HG02884 (cell line): ENCODE results near the gene CEP350.
A peak's percentile ranks its signal among the peaks of the same experiment; 100 is the strongest.
"Not testable (repeated sequence)": the region's sequence is repeated elsewhere in the genome, so short reads cannot be mapped to it uniquely, and the experiment has no call there.

Source experiments
- ATAC-seq: cut with Tn5 transposase; IDR thresholded peaks from one replicate; pipeline ENCODE4 v1.9.1; 2021; ENCODE audit warnings: mild to moderate bottlenecking, moderate library complexity; ENCODE audit not compliant: unreplicated experiment

Gene CEP350

GRCh38 chr1:179938752-179939151, 15.9 kb upstream of the CEP350 start:
- ATAC-seq: no peak

- no peak for ATAC-seq
Measured at GRCh38 chr1:179939941-179940340, 14.7 kb upstream of the CEP350 start.

- ATAC-seq: no peak
Measured at GRCh38 chr1:179941454-179941853, 13.2 kb upstream of the CEP350 start.

GRCh38 chr1:179950651-179951050, 4.0 kb upstream of the CEP350 start:
- ATAC-seq: no peak

GRCh38 chr1:179951383-179952144, 3.0 kb upstream of the CEP350 start:
- no peak for ATAC-seq

- no peak for ATAC-seq
Measured at GRCh38 chr1:179952186-179952585, 2.4 kb upstream of the CEP350 start.

- peak; percentile 28 for ATAC-seq
Measured at GRCh38 chr1:179953974-179954492, 577 bp upstream of the CEP350 start.

- no peak for ATAC-seq
Measured at GRCh38 chr1:179955287-179955680, 674 bp downstream of the CEP350 start.

- ATAC-seq: no peak
Measured at GRCh38 chr1:179955731-179956130, 1.1 kb downstream of the CEP350 start.

GRCh38 chr1:179958359-179958758, 3.7 kb downstream of the CEP350 start:
- ATAC-seq: no peak

- not testable (repeated sequence) for ATAC-seq
Measured at GRCh38 chr1:179962168-179962567, 7.6 kb downstream of the CEP350 start.

GRCh38 chr1:179966551-179966950, 11.9 kb downstream of the CEP350 start:
- ATAC-seq: no peak

- no peak for ATAC-seq
Measured at GRCh38 chr1:179968284-179968993, 13.8 kb downstream of the CEP350 start.

GRCh38 chr1:179968994-179969919, 14.6 kb downstream of the CEP350 start:
- ATAC-seq: no peak

GRCh38 chr1:179969962-179970361, 15.4 kb downstream of the CEP350 start:
- no peak for ATAC-seq

- ATAC-seq: no peak
Measured at GRCh38 chr1:179971563-179972496, 17.2 kb downstream of the CEP350 start.

- ATAC-seq: no peak
Measured at GRCh38 chr1:179973198-179974110, 18.8 kb downstream of the CEP350 start.

- no peak for ATAC-seq
Measured at GRCh38 chr1:179976970-179977651, 22.5 kb downstream of the CEP350 start.
